SU-DHL-6 (cell line): ENCODE results near the gene OTUD5.

ENCODE experiments used
- EZH2phosphoT487 ChIP-seq: fragments of 200-600 bp; sonication (generic), shearing (Covaris generic); conservative IDR thresholded peaks from 2 replicates; pipeline ENCODE4 v1.6.1; 2018; ENCODE audit warnings: mild to moderate bottlenecking, antibody characterized with exemption, low read length, moderate library complexity, mixed read lengths
- TF ChIP-seq, protein P1 (sequence below): fragments of 200-600 bp; sonication (generic); IDR thresholded peaks from one replicate; pipeline ENCODE4 v1.5.1; 2017; ENCODE audit warnings: antibody characterized with exemption, mild to moderate bottlenecking, low read length, moderate library complexity; ENCODE audit not compliant: insufficient read depth, poor library complexity, severe bottlenecking

DNA sequence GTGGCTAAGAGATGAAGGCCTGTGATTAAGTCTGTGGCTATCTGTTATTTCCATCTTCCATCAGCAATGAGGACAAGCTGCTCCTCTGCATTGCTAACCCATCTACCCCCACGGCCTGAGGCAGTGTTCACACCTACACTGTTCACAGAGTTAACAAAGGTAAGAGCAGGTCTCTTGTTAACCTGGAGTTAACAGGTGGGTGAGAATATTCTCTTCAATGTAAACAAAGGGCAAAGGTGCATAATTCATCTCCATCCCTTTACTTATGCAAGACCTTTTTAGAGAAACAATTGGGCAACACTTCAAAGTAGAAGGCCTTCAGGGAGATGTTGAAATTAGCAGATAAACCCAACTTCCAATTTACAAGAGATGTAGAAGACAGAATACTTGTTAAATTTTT is 48.8 kb downstream of the OTUD5 start:
- TF ChIP-seq, protein P1, sequence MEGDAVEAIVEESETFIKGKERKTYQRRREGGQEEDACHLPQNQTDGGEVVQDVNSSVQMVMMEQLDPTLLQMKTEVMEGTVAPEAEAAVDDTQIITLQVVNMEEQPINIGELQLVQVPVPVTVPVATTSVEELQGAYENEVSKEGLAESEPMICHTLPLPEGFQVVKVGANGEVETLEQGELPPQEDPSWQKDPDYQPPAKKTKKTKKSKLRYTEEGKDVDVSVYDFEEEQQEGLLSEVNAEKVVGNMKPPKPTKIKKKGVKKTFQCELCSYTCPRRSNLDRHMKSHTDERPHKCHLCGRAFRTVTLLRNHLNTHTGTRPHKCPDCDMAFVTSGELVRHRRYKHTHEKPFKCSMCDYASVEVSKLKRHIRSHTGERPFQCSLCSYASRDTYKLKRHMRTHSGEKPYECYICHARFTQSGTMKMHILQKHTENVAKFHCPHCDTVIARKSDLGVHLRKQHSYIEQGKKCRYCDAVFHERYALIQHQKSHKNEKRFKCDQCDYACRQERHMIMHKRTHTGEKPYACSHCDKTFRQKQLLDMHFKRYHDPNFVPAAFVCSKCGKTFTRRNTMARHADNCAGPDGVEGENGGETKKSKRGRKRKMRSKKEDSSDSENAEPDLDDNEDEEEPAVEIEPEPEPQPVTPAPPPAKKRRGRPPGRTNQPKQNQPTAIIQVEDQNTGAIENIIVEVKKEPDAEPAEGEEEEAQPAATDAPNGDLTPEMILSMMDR: no peak
- no peak for TF ChIP-seq EZH2phosphoT487
